GM12878 (cell line): Measurements from ENCODE around the gene PLPP7. TPM values are rescaled to one million over a fixed set of nuclear protein-coding genes. Genes with fewer than 3 reads are reported as not detected.

Experiments used
- ATAC-seq: fragments of 200-7000 bp; cut with Tn5 transposase; 3 replicates; pipeline ENCODE4 v1.9.1; 2020; ENCODE audit warnings: mild to moderate bottlenecking, moderate library complexity
- BruUV-seq: library from RNA; stranded (reverse); fragments of 400-500 nt; replicated peaks from 2 replicates; lab custom pipeline; 2021; lab: Mats Ljungman, UMichigan
- CTCF ChIA-PET: fragments of 300-600 bp; sonication (Branson Sonifier 250); formaldehyde crosslinking; extraction: SDS; loops from one replicate; lab custom pipeline; 2021; ENCODE audit warnings: inconsistent platforms; lab: Yijun Ruan, JAX
- POLR2A ChIA-PET: fragments of 350-600 bp; formaldehyde crosslinking; extraction: SDS; loops from one replicate; lab custom pipeline; 2021; ENCODE audit warnings: inconsistent platforms; lab: Charles Lee
- RAD21 ChIA-PET: fragments of 300-600 bp; sonication (Branson Sonifier 250); formaldehyde crosslinking; loops from one replicate; lab custom pipeline; 2023; ENCODE audit warnings: antibody characterized with exemption; ENCODE audit not compliant: unreplicated experiment; lab: Charles Lee
- SMC1A ChIA-PET: fragments of 300-600 bp; sonication (Branson Sonifier 250); formaldehyde crosslinking; loops from one replicate; lab custom pipeline; 2023; ENCODE audit not compliant: unreplicated experiment, uncharacterized antibody; lab: Charles Lee
- DNase-seq: peaks from one replicate; pipeline ENCODE4 v3.0.0-alpha.2; 2011; ENCODE audit warnings: low read depth, low spot score
- FAIRE-seq: peaks from 3 replicates; lab custom pipeline; 2011; peaks lifted over from hg19 to GRCh38; lab: Jason Lieb, UNC
- H2AFZ ChIP-seq: 2 replicates; pipeline ENCODE4 v1.6.0; 2011; ENCODE audit warnings: low read depth, low read length, control low read depth; ENCODE audit not compliant: control insufficient read depth
- H3K27ac ChIP-seq: 2 replicates; pipeline ENCODE4 v1.5.1; 2011; ENCODE audit warnings: control low read depth; ENCODE audit not compliant: control insufficient read depth, insufficient read depth
- H3K27me3 ChIP-seq, 2 experiments: replicated peaks in 1 of 2; 2 replicates each; pipeline versions ENCODE4 v1.6.0 to v1.6.1; 2011; ENCODE audit warnings: low read length in 1 of 2; ENCODE audit not compliant: control insufficient read depth in 2 of 2, insufficient read depth in 2 of 2
- H3K36me3 ChIP-seq, 2 experiments: 2 replicates each; pipeline ENCODE4 v1.5.1; 2011; ENCODE audit warnings: low read length in 1 of 2; ENCODE audit not compliant: control insufficient read depth in 2 of 2, insufficient read depth in 2 of 2
- H3K4me1 ChIP-seq: 2 replicates; pipeline ENCODE4 v1.6.1; 2011; ENCODE audit warnings: mild to moderate bottlenecking, low read length, moderate library complexity, mixed read lengths; ENCODE audit not compliant: control insufficient read depth, insufficient read depth
- H3K4me2 ChIP-seq: 2 replicates; pipeline ENCODE4 v1.6.0; 2011; ENCODE audit warnings: control low read depth; ENCODE audit not compliant: control insufficient read depth, insufficient read depth
- H3K4me3 ChIP-seq: fragments of 200-600 bp; sonication (generic); 2 replicates; pipeline ENCODE4 v1.5.1; 2016
- H3K79me2 ChIP-seq: 2 replicates; pipeline ENCODE4 v1.6.0; 2011; ENCODE audit warnings: low read length; ENCODE audit not compliant: control insufficient read depth, insufficient read depth
- H3K9ac ChIP-seq: 2 replicates; pipeline ENCODE4 v1.8.0; 2011; ENCODE audit warnings: low read length, control low read depth, mixed read lengths; ENCODE audit not compliant: control insufficient read depth, insufficient read depth
- H3K9me3 ChIP-seq: replicated peaks from 3 replicates; pipeline ENCODE4 v1.5.1; 2011; ENCODE audit warnings: mild to moderate bottlenecking, low read length; ENCODE audit not compliant: control insufficient read depth, insufficient read depth
- H4K20me1 ChIP-seq: 2 replicates; pipeline ENCODE4 v1.6.0; 2011; ENCODE audit not compliant: control insufficient read depth, insufficient read depth
- BCL11A ChIP-seq: IDR thresholded peaks from 2 replicates; pipeline ENCODE4 v1.6.1; 2011; ENCODE audit warnings: low read depth, low read length
- CBFB ChIP-seq: IDR thresholded peaks from 2 replicates; pipeline ENCODE4 v1.6.1; 2016; ENCODE audit warnings: antibody characterized with exemption, low read depth
- ESRRA ChIP-seq: IDR thresholded peaks from 2 replicates; pipeline ENCODE4 v1.6.1; 2012; ENCODE audit warnings: mild to moderate bottlenecking, low read length, improper control_type of control experiment
- FOS ChIP-seq: IDR thresholded peaks from 3 replicates; pipeline ENCODE4 v1.6.1; 2011; ENCODE audit warnings: borderline replicate concordance; ENCODE audit not compliant: insufficient read length; ENCODE audit errors: extremely low read depth
- HSF1 ChIP-seq: fragments of 150-350 bp; IDR thresholded peaks from 2 replicates; pipeline ENCODE4 v1.6.1; 2014; ENCODE audit warnings: mild to moderate bottlenecking, low read depth, low read length
- KLF5 ChIP-seq: fragments of 450-650 bp; IDR thresholded peaks from 2 replicates; pipeline ENCODE4 v1.6.1; 2014; ENCODE audit warnings: mild to moderate bottlenecking; ENCODE audit not compliant: partially characterized antibody
- MTA3 ChIP-seq: IDR thresholded peaks from 2 replicates; pipeline ENCODE4 v1.6.1; 2012; ENCODE audit warnings: low read length, inconsistent platforms, borderline replicate concordance
- NFXL1 ChIP-seq: fragments of 450-650 bp; IDR thresholded peaks from 2 replicates; pipeline ENCODE4 v1.6.1; 2017; ENCODE audit warnings: antibody characterized with exemption, mild to moderate bottlenecking, borderline replicate concordance
- PAX5 ChIP-seq: IDR thresholded peaks from 2 replicates; pipeline ENCODE4 v1.6.1; 2011; ENCODE audit warnings: low read depth, low read length, borderline replicate concordance
- POLR2AphosphoS5 ChIP-seq: IDR thresholded peaks from 2 replicates; pipeline ENCODE4 v1.6.1; 2011; ENCODE audit warnings: mild to moderate bottlenecking, low read length, inconsistent platforms
- RBBP5 ChIP-seq: fragments of 200-600 bp; sonication (generic); conservative IDR thresholded peaks from 2 replicates; pipeline ENCODE4 v1.6.1; 2016
- SMAD5 ChIP-seq: IDR thresholded peaks from 2 replicates; pipeline ENCODE4 v1.6.1; 2016; ENCODE audit warnings: antibody characterized with exemption, low read depth
- SUPT20H ChIP-seq: IDR thresholded peaks from 2 replicates; pipeline ENCODE4 v1.6.1; 2011; ENCODE audit warnings: low read depth, mild to moderate bottlenecking, low read length, moderate library complexity, borderline replicate concordance; ENCODE audit not compliant: control insufficient read depth
- WRNIP1 ChIP-seq: IDR thresholded peaks from 2 replicates; pipeline ENCODE4 v1.6.1; 2011; ENCODE audit warnings: low read depth, low read length, improper control_type of control experiment, borderline replicate concordance
- ZBED1 ChIP-seq: IDR thresholded peaks from 2 replicates; pipeline ENCODE4 v1.6.1; 2016; ENCODE audit warnings: borderline replicate concordance
- WGBS: methylation state at CpG from one replicate; pipeline ENCODE4 v1.1.6; 2016; ENCODE audit warnings: low lambda C conversion rate; ENCODE audit not compliant: insufficient replicate concordance, insufficient coverage; ENCODE audit errors: missing lambda C conversion rate; 5-methylcytosine and 5-hydroxymethylcytosine counted together
- in situ Hi-C: fragments of 300-500 bp; cut with MboI; formaldehyde crosslinking; loops from 9 replicates; pipeline ENCODE4 v1.14.3; 2018; ENCODE audit warnings: mixed read lengths
- intact Hi-C: fragments of 100-400 bp; cut with micrococcal nuclease; formaldehyde crosslinking; loops from one replicate; pipeline ENCODE4 v1.14.2; 2022; ENCODE audit not compliant: unreplicated experiment
- polyA plus RNA-seq, 11 experiments: library from polyadenylated mRNA; depleted of rRNA in 4 of 11; unstranded in 6 of 11; stranded (reverse) in 5 of 11; fragments of >200 nt; fragmentation: Nextera tagmentation in 4 of 11; fragmentation: Illumina TruSeq in 1 of 11; extraction: Ambion mirVana in 4 of 11; extraction: Trizol in 1 of 11; gene quantifications; 1 replicate in 1 of 11; 2 replicates in 10 of 11; pipeline versions ENCODE4 v1.2.1 to v1.2.3, GENCODE V29; 2011 to 2016; ENCODE audit warnings: inconsistent platforms in 2 of 11, missing spikeins in 2 of 11, low read depth in 1 of 11
- total RNA-seq, 4 experiments: library from RNA; depleted of rRNA in 3 of 4; stranded (reverse); fragments of >200 nt in 3 of 4; fragmentation: Illumina TruSeq in 1 of 4; extraction: Trizol in 1 of 4; gene quantifications; 2 replicates each; pipeline versions ENCODE4 v1.2.1 to v1.2.3, GENCODE V29; 2013 to 2021
- TF ChIP-seq, protein P1 (sequence below): fragments of 450-650 bp; IDR thresholded peaks from 2 replicates; pipeline ENCODE4 v1.6.1; 2014; ENCODE audit warnings: mild to moderate bottlenecking
- TF ChIP-seq, protein P2 (sequence below): fragments of 450-650 bp; IDR thresholded peaks from 2 replicates; pipeline ENCODE4 v1.6.1; 2017; ENCODE audit warnings: mild to moderate bottlenecking, moderate library complexity

The PLPP7 gene
- total and polyA plus RNA-seq, 10 of the 15 experiments (the other 5 are each of a cell fraction or from before 2014, with no cell fraction given) = 0.05 to 1.0 (median 0.40) TPM; not detected in 3

GRCh38 chr9:131257266-131258025 lies 32.1 kb upstream of the PLPP7 start:
- no peak for TF ChIP-seq CBFB
- TF ChIP-seq SUPT20H = no peak
- TF ChIP-seq HSF1 = no peak
- TF ChIP-seq POLR2AphosphoS5 = no peak
- TF ChIP-seq MTA3 = no peak
- no peak for TF ChIP-seq SMAD5
- TF ChIP-seq WRNIP1 = no peak
- no peak for TF ChIP-seq RBBP5
- no peak for TF ChIP-seq PAX5
- TF ChIP-seq ZBED1 = no peak
- TF ChIP-seq, protein P1, sequence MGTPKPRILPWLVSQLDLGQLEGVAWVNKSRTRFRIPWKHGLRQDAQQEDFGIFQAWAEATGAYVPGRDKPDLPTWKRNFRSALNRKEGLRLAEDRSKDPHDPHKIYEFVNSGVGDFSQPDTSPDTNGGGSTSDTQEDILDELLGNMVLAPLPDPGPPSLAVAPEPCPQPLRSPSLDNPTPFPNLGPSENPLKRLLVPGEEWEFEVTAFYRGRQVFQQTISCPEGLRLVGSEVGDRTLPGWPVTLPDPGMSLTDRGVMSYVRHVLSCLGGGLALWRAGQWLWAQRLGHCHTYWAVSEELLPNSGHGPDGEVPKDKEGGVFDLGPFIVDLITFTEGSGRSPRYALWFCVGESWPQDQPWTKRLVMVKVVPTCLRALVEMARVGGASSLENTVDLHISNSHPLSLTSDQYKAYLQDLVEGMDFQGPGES = no peak
- TF ChIP-seq BCL11A = no peak
- TF ChIP-seq, protein P2, sequence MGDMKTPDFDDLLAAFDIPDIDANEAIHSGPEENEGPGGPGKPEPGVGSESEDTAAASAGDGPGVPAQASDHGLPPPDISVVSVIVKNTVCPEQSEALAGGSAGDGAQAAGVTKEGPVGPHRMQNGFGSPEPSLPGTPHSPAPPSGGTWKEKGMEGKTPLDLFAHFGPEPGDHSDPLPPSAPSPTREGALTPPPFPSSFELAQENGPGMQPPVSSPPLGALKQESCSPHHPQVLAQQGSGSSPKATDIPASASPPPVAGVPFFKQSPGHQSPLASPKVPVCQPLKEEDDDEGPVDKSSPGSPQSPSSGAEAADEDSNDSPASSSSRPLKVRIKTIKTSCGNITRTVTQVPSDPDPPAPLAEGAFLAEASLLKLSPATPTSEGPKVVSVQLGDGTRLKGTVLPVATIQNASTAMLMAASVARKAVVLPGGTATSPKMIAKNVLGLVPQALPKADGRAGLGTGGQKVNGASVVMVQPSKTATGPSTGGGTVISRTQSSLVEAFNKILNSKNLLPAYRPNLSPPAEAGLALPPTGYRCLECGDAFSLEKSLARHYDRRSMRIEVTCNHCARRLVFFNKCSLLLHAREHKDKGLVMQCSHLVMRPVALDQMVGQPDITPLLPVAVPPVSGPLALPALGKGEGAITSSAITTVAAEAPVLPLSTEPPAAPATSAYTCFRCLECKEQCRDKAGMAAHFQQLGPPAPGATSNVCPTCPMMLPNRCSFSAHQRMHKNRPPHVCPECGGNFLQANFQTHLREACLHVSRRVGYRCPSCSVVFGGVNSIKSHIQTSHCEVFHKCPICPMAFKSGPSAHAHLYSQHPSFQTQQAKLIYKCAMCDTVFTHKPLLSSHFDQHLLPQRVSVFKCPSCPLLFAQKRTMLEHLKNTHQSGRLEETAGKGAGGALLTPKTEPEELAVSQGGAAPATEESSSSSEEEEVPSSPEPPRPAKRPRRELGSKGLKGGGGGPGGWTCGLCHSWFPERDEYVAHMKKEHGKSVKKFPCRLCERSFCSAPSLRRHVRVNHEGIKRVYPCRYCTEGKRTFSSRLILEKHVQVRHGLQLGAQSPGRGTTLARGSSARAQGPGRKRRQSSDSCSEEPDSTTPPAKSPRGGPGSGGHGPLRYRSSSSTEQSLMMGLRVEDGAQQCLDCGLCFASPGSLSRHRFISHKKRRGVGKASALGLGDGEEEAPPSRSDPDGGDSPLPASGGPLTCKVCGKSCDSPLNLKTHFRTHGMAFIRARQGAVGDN = no peak
- TF ChIP-seq FOS = no peak
- TF ChIP-seq ESRRA = no peak
- no peak for TF ChIP-seq NFXL1
- TF ChIP-seq KLF5 = no peak
- ATAC-seq = no peak
- WGBS = 93% methylated on average over 15 of the region's 15 CpGs
- SMC1A ChIA-PET = interaction anchor here (1.1 to 7.8 kb wide), 3 partner anchors 16 to 78 kb away, joined by 3 to 154 read pairs (median 3); partner anchors contain the start of gene FAM78A
- no peaks in the 10 kb centered on the region for H3K9me3 ChIP-seq
- POLR2A ChIA-PET = interaction anchor here (0.5 to 13.4 kb wide), 5 partner anchors 10 to 33 kb away, joined by 3 to 267 read pairs (median 4); partner anchors contain the start of gene FAM78A
- H3K79me2 ChIP-seq = peaks cover 12% of the 10 kb centered on the region
- no peaks in the 10 kb centered on the region for H3K27me3 ChIP-seq
- no peaks in the 10 kb centered on the region for H4K20me1 ChIP-seq
- CTCF ChIA-PET = interaction anchor here (1.4 to 11.0 kb wide), 5 partner anchors 15 to 80 kb away, joined by 3 to 151 read pairs (median 8); partner anchors contain the start of gene FAM78A
- H3K36me3 ChIP-seq = peaks cover 20 to 26% of the 10 kb centered on the region in 2 experiments
- FAIRE-seq = no peak
- in situ Hi-C loops = loop anchor here (25.0 kb wide), 2 partner anchors 1420 to 1880 kb away; partner anchors contain the start of genes C9orf78 and USP20
- no peak overlapping the region for H2AFZ ChIP-seq
- H3K4me1 ChIP-seq = peaks cover 51% of the 10 kb centered on the region
- no peak for DNase-seq
- RAD21 ChIA-PET = interaction anchor here (2.6 to 9.6 kb wide), 2 partner anchors 14 to 19 kb away, joined by 10 to 181 read pairs; partner anchors contain the start of gene FAM78A
- no peak overlapping the region for H3K4me2 ChIP-seq
- BruUV-seq = no TSS peak
- peak overlapping the region; percentile 98 for H3K27ac ChIP-seq
- no peak overlapping the region for H3K4me3 ChIP-seq
- intact Hi-C loops = no loop called here
- H3K9ac ChIP-seq = peak overlapping the region; percentile 65; the same call in 1 of the 2 replicates
